ENCODE data around the gene RAD18. TPM values are rescaled to one million over a fixed set of nuclear protein-coding genes. Genes with fewer than 3 reads are reported as not detected.

The RAD18 gene
- total and polyA plus RNA-seq, 9 of the 15 experiments (the other 6 are each of a cell fraction or from before 2014, with no cell fraction given), result 19.2 to 49.4 (median 34.4) TPM

DNA sequence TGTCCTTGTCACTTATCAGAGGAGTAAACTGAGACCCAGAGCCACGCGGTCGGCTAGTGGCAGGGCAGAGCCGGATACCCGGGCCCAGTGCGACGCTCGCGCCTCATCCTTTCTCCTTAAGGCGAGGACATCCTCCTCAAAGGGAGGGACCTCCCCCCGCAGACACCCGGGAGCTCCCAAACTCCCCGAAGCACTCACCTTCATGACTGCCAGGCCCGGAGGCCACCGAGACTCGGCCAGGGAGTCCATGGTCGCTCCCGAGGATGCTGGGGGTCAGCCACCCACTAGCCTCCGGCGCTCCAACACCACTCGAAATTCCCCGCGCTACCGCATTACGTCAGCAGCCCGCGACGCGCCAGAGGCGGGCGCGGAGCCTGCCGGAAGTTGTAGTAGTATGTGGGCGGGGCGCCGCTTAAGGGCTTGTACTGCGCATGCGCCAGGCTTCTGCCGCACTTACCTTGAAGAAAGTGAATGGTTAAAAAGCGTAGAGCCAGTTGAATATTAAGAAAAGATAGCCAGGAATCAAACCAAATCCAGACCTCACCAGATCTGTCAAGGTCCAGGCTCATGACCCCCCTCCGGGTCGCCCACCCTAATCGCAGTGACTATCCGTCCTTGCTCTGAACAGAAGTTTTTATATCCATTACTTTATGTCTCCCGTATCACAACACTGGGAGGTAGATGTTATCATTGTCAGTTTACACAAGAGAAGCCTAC, at the start of gene RAD18 (continued):
- TF ChIP-seq NFE2 (IDR thresholded peaks at IDR 0.05; ENCODE audit: low read depth), result 0 out of 2 replicates have a peak, but pooled peaks have one; percentile 16
- no peak for TF ChIP-seq TARDBP (IDR thresholded peaks at IDR 0.05)
- TF ChIP-seq, protein P1, sequence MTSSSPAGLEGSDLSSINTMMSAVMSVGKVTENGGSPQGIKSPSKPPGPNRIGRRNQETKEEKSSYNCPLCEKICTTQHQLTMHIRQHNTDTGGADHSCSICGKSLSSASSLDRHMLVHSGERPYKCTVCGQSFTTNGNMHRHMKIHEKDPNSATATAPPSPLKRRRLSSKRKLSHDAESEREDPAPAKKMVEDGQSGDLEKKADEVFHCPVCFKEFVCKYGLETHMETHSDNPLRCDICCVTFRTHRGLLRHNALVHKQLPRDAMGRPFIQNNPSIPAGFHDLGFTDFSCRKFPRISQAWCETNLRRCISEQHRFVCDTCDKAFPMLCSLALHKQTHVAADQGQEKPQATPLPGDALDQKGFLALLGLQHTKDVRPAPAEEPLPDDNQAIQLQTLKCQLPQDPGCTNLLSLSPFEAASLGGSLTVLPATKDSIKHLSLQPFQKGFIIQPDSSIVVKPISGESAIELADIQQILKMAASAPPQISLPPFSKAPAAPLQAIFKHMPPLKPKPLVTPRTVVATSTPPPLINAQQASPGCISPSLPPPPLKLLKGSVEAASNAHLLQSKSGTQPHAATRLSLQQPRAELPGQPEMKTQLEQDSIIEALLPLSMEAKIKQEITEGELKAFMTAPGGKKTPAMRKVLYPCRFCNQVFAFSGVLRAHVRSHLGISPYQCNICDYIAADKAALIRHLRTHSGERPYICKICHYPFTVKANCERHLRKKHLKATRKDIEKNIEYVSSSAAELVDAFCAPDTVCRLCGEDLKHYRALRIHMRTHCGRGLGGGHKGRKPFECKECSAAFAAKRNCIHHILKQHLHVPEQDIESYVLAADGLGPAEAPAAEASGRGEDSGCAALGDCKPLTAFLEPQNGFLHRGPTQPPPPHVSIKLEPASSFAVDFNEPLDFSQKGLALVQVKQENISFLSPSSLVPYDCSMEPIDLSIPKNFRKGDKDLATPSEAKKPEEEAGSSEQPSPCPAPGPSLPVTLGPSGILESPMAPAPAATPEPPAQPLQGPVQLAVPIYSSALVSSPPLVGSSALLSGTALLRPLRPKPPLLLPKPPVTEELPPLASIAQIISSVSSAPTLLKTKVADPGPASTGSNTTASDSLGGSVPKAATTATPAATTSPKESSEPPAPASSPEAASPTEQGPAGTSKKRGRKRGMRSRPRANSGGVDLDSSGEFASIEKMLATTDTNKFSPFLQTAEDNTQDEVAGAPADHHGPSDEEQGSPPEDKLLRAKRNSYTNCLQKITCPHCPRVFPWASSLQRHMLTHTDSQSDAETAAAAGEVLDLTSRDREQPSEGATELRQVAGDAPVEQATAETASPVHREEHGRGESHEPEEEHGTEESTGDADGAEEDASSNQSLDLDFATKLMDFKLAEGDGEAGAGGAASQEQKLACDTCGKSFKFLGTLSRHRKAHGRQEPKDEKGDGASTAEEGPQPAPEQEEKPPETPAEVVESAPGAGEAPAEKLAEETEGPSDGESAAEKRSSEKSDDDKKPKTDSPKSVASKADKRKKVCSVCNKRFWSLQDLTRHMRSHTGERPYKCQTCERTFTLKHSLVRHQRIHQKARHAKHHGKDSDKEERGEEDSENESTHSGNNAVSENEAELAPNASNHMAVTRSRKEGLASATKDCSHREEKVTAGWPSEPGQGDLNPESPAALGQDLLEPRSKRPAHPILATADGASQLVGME (CRISPR knock-in tag; IDR thresholded peaks at IDR 0.05), result 0 out of 2 replicates have a peak, but pooled peaks have one; percentile 53
- peak; percentile 89 to 97 for TF ChIP-seq TEAD1 (CRISPR knock-in tag; IDR thresholded peaks at IDR 0.05)
- no peak for TF ChIP-seq HNRNPH1 (optimal IDR thresholded peaks at IDR 0.05; ENCODE audit: low read depth, low read length)
- TF ChIP-seq, protein P2, sequence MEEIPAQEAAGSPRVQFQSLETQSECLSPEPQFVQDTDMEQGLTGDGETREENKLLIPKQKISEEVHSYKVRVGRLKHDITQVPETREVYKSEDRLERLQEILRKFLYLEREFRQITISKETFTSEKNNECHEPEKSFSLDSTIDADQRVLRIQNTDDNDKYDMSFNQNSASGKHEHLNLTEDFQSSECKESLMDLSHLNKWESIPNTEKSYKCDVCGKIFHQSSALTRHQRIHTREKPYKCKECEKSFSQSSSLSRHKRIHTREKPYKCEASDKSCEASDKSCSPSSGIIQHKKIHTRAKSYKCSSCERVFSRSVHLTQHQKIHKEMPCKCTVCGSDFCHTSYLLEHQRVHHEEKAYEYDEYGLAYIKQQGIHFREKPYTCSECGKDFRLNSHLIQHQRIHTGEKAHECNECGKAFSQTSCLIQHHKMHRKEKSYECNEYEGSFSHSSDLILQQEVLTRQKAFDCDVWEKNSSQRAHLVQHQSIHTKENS (CRISPR knock-in tag; IDR thresholded peaks at IDR 0.05), result no peak
- TF ChIP-seq ZFX (CRISPR knock-in tag; IDR thresholded peaks at IDR 0.05), result peak; percentile 82
- no peak for TF ChIP-seq ZNF347 (CRISPR knock-in tag; IDR thresholded peaks at IDR 0.05; ENCODE audit: low read depth)
- TF ChIP-seq NBN (IDR thresholded peaks at IDR 0.05; ENCODE audit: low read depth), result no peak
- no peak for TF ChIP-seq ZNF707 (CRISPR knock-in tag; conservative IDR thresholded peaks at IDR 0.05)
- no peak for TF ChIP-seq IFI16 (CRISPR knock-in tag; IDR thresholded peaks at IDR 0.05)
- TF ChIP-seq, protein P3, sequence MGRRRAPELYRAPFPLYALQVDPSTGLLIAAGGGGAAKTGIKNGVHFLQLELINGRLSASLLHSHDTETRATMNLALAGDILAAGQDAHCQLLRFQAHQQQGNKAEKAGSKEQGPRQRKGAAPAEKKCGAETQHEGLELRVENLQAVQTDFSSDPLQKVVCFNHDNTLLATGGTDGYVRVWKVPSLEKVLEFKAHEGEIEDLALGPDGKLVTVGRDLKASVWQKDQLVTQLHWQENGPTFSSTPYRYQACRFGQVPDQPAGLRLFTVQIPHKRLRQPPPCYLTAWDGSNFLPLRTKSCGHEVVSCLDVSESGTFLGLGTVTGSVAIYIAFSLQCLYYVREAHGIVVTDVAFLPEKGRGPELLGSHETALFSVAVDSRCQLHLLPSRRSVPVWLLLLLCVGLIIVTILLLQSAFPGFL (CRISPR knock-in tag; IDR thresholded peaks at IDR 0.05), result no peak
- TF ChIP-seq, protein P4, sequence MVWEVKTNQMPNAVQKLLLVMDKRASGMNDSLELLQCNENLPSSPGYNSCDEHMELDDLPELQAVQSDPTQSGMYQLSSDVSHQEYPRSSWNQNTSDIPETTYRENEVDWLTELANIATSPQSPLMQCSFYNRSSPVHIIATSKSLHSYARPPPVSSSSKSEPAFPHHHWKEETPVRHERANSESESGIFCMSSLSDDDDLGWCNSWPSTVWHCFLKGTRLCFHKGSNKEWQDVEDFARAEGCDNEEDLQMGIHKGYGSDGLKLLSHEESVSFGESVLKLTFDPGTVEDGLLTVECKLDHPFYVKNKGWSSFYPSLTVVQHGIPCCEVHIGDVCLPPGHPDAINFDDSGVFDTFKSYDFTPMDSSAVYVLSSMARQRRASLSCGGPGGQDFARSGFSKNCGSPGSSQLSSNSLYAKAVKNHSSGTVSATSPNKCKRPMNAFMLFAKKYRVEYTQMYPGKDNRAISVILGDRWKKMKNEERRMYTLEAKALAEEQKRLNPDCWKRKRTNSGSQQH (CRISPR knock-in tag; IDR thresholded peaks at IDR 0.05), result no peak
- TF ChIP-seq ZNF24 (IDR thresholded peaks at IDR 0.05), result no peak
- TF ChIP-seq XRCC5 (IDR thresholded peaks at IDR 0.05; ENCODE audit: low read depth, low read length), result no peak
- TF ChIP-seq, protein P5, sequence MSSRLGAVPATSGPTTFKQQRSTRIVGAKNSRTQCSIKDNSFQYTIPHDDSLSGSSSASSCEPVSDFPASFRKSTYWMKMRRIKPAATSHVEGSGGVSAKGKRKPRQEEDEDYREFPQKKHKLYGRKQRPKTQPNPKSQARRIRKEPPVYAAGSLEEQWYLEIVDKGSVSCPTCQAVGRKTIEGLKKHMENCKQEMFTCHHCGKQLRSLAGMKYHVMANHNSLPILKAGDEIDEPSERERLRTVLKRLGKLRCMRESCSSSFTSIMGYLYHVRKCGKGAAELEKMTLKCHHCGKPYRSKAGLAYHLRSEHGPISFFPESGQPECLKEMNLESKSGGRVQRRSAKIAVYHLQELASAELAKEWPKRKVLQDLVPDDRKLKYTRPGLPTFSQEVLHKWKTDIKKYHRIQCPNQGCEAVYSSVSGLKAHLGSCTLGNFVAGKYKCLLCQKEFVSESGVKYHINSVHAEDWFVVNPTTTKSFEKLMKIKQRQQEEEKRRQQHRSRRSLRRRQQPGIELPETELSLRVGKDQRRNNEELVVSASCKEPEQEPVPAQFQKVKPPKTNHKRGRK (tag; IDR thresholded peaks at IDR 0.05), result no peak
- no peak for TF ChIP-seq HSF4 (CRISPR knock-in tag; IDR thresholded peaks at IDR 0.05; ENCODE audit: borderline replicate concordance)
